Parathyroid adenoma (tissue), 2 donors: ENCODE data around the gene RAB35.

Source experiments
- H2AFZ ChIP-seq: fragments of 300-600 bp; sonication (generic); one replicate; pipeline ENCODE4 v1.7.0; 2017; ENCODE audit warnings: antibody characterized with exemption, mild to moderate bottlenecking
- H3K27ac ChIP-seq: fragments of 300-600 bp; sonication (generic); one replicate; pipeline ENCODE4 v1.7.0; 2017
- H3K27me3 ChIP-seq: fragments of 300-600 bp; sonication (generic); one replicate; pipeline ENCODE4 v1.7.0; 2017; ENCODE audit warnings: low read length; ENCODE audit not compliant: control insufficient read depth, insufficient read depth
- H3K36me3 ChIP-seq: fragments of 300-600 bp; sonication (generic); one replicate; pipeline ENCODE4 v1.7.0; 2017; ENCODE audit warnings: low read length; ENCODE audit not compliant: control insufficient read depth, insufficient read depth
- H3K4me1 ChIP-seq: fragments of 300-600 bp; sonication (generic); one replicate; pipeline ENCODE4 v1.7.0; 2017; ENCODE audit warnings: control low read depth
- H3K4me2 ChIP-seq: fragments of 300-600 bp; sonication (generic); one replicate; pipeline ENCODE4 v1.7.0; 2017; ENCODE audit warnings: low read length
- H3K4me3 ChIP-seq: fragments of 300-600 bp; sonication (generic); one replicate; pipeline ENCODE4 v1.7.0; 2017; ENCODE audit warnings: low read depth, low read length
- H3K79me2 ChIP-seq: fragments of 300-600 bp; sonication (generic); one replicate; pipeline ENCODE4 v1.7.0; 2017; ENCODE audit warnings: control low read depth
- H3K9ac ChIP-seq: fragments of 300-600 bp; sonication (generic); one replicate; pipeline ENCODE4 v1.7.0; 2017; ENCODE audit warnings: mild to moderate bottlenecking
- H3K9me3 ChIP-seq: fragments of 300-600 bp; sonication (generic); one replicate; pipeline ENCODE4 v1.7.0; 2017; ENCODE audit warnings: low read length; ENCODE audit not compliant: control insufficient read depth
- TF ChIP-seq, protein P1 (sequence below): fragments of 300-600 bp; sonication (generic); IDR thresholded peaks from one replicate; pipeline ENCODE4 v1.7.0; 2017; ENCODE audit warnings: antibody characterized with exemption, mild to moderate bottlenecking
- donor health status: primary hyperparathyroidism.

Gene RAB35

DNA sequence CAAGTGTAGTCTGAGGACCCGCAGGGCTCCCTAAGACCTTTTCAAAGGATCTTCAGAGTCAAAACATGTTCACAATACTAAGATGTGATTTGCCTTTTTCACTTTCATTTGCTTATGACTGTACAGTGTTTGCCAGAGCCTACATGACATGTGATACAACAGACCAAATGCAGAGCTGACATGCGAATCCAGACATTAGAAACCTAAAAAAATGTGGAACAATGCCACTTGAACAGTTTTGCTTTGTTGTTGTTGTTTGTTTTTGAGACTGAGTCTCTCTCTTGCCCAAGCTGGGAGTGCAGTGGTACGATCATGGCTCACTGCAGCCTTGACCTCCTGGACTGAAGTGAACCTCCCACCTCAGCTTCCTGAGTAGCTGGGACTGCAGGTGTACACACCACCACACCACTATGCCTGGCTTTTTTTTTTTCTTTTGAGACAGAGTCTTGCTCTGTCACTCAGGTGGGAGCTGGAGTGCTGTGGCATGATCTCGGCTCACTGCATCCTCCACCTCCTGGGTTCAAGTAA lies 5.3 kb upstream of the RAB35 start:
- Histone ChIP-seq H3K27ac (no peak overlapping the region), H2AFZ (no peak overlapping the region), H3K4me2 (no peak overlapping the region), H3K79me2 (no peaks in the 10 kb centered on the region), H3K27me3 (no peaks in the 10 kb centered on the region), H3K4me3 (no peak overlapping the region), H3K9ac (no peak overlapping the region), H3K36me3 (no peaks in the 10 kb centered on the region), H3K4me1 (no peaks in the 10 kb centered on the region), H3K9me3 (no peaks in the 10 kb centered on the region)
- TF ChIP-seq, protein P1, sequence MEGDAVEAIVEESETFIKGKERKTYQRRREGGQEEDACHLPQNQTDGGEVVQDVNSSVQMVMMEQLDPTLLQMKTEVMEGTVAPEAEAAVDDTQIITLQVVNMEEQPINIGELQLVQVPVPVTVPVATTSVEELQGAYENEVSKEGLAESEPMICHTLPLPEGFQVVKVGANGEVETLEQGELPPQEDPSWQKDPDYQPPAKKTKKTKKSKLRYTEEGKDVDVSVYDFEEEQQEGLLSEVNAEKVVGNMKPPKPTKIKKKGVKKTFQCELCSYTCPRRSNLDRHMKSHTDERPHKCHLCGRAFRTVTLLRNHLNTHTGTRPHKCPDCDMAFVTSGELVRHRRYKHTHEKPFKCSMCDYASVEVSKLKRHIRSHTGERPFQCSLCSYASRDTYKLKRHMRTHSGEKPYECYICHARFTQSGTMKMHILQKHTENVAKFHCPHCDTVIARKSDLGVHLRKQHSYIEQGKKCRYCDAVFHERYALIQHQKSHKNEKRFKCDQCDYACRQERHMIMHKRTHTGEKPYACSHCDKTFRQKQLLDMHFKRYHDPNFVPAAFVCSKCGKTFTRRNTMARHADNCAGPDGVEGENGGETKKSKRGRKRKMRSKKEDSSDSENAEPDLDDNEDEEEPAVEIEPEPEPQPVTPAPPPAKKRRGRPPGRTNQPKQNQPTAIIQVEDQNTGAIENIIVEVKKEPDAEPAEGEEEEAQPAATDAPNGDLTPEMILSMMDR, result no peak

DNA sequence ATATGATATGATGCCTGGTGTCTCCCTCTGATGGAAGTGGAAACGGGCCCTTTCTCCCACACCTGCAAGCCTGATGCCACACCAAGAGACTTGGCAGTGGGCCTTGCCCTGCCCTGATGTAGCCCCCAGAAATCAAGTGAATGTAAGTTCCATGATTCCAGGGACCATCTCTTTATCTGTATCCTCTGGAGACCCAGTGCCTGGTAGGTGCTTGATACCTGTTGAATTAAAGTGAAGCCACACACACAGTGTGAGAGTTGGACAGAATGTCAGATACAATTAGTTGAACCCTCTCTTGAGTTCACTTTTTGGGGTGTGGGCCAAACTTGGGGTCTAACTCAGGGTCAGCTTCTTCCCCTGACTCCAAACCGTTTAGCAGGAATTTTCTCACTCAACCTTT lies 4.8 kb upstream of the RAB35 start:
- TF ChIP-seq, protein P1, result no peak
- H3K4me1 ChIP-seq, result no peaks in the 10 kb centered on the region
- no peak overlapping the region for H2AFZ ChIP-seq
- no peaks in the 10 kb centered on the region for H3K36me3 ChIP-seq
- H3K79me2 ChIP-seq, result no peaks in the 10 kb centered on the region
- no peak overlapping the region for H3K4me3 ChIP-seq
- no peaks in the 10 kb centered on the region for H3K27me3 ChIP-seq
- no peaks in the 10 kb centered on the region for H3K9me3 ChIP-seq
- H3K9ac ChIP-seq, result no peak overlapping the region
- H3K4me2 ChIP-seq, result no peak overlapping the region
- H3K27ac ChIP-seq, result no peak overlapping the region

DNA sequence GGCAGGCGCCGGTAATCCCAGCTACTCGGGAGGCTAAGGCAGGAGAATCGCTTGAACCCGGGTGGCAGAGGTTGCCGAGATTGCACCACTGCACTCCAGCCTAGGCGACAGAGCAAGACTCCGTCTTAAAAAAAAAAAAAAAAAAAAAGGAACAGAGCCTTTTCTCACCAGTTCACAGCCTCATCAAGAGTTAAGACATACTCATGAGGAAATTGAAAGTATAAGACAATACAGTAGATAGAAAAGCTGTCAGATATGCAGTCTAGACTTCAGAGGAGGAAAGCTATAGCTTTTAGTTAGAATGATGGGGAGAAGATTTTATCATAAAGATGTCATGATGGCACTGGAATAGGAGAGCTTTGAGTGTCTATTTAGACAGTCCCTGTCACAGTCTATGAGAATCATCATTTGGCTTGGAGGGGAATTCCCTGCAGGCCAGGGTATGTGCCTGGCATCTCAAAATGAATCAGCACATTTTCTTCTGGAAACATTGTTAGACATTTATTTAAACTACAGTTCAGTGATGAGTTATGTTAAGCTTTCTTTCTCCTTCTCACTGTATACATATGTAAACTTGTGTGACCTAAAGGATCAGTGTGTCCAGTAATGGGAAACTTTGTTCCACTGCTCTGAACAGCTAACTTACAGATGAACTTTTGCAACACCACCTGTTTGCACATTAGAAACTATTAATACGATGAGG lies 2.9 kb upstream of the RAB35 start:
- Histone ChIP-seq H3K79me2 (peaks cover 16% of the 10 kb centered on the region), H3K4me3 (no peak overlapping the region), H3K36me3 (no peaks in the 10 kb centered on the region), H3K4me2 (no peak overlapping the region), H3K4me1 (peaks cover 9% of the 10 kb centered on the region), H3K9me3 (no peaks in the 10 kb centered on the region), H3K27me3 (no peaks in the 10 kb centered on the region), H3K27ac (no peak overlapping the region), H2AFZ (no peak overlapping the region), H3K9ac (no peak overlapping the region)
- TF ChIP-seq, protein P1, result no peak

DNA sequence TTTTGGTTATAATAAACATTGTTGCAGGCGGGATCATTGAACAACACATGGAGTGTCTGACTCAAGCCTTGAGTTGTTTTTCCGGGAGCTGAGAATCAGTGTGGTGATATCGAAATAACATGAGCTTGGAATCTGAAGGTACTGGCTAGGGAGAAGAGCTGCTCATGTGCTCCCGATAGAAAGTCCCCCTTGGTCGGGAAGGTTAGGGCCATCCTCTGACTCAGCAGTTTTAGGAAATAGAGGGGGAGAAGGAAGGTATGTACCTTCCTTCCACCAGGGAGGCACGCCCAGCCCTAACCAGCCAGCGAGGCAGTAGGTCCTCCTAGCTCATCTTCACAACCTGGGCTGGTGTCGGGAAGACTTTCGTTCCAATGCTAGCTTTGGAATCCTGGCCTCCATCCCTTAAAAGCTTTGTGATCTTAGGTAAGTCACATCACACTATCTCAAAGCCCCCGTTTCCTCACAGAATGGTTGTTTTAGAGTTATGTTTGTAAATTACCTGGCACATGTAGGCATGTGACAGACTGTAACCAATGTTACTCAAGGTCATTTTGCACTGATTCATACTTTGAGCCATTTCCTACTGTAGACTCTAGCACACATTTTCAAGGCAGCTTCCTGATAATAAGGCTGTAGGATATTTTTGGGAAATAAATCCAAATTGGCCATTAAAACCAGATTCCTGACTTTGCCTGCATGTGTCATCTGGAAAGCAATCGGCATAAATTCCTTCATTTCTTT lies 1.9 kb upstream of the RAB35 start:
- no peak overlapping the region for H3K9ac ChIP-seq
- no peak overlapping the region for H3K4me2 ChIP-seq
- TF ChIP-seq, protein P1, result no peak
- H3K27me3 ChIP-seq, result no peaks in the 10 kb centered on the region
- peaks cover 20% of the 10 kb centered on the region for H3K79me2 ChIP-seq
- no peak overlapping the region for H2AFZ ChIP-seq
- H3K36me3 ChIP-seq, result no peaks in the 10 kb centered on the region
- no peaks in the 10 kb centered on the region for H3K9me3 ChIP-seq
- H3K4me1 ChIP-seq, result peaks cover 9% of the 10 kb centered on the region
- H3K4me3 ChIP-seq, result no peak overlapping the region
- no peak overlapping the region for H3K27ac ChIP-seq
